Tibial nerve (tissue), 3 donors: ENCODE results near the gene MAG.

ENCODE experiments used
- CTCF ChIP-seq, 5 experiments: fragments of 200-600 bp in 3 of 5; fragments of 450-650 bp in 2 of 5; sonication (generic) in 3 of 5; IDR thresholded peaks; one replicate each; pipeline ENCODE4 v1.5.1; 2016 to 2019; ENCODE audit warnings: antibody characterized with exemption in 5 of 5, mild to moderate bottlenecking in 3 of 5, moderate library complexity in 2 of 5
- POLR2A ChIP-seq, 2 donors: fragments of 450-650 bp; IDR thresholded peaks; one replicate each; pipeline ENCODE4 v1.6.1; 2017; ENCODE audit warnings: antibody characterized with exemption in 2 of 2, mild to moderate bottlenecking in 2 of 2, moderate library complexity in 2 of 2

GRCh38 chr19:35336166-35336955, 44.4 kb downstream of the MAG start:
- TF ChIP-seq CTCF (IDR thresholded peaks at IDR 0.05): no peak
- no peak for TF ChIP-seq POLR2A (IDR thresholded peaks at IDR 0.05)
